ENCODE measurements around the gene FAM180B.

The FAM180B gene

DNA sequence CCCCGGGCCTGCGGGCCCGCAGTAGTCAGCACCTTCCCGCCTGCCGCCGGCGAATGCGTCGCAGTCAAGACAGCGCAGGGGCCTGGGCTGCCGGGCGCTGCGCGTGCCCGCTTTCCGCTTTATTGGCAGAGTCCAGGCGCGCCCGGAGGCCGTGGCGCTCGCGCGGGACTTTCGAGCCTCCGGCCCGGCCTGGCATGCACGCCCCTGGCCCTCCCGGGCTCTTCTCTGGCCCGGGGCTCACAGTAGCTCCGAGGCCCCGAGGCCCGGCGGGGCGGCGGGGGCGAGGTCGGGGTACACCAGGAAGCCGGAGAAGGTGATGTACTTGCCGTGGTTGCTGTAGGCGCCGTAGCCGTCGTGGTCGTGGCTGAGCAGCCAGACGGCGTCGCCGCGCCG, 3.1 kb downstream of the FAM180B start:
- Histone ChIP-seq H3K27ac (ENCODE audit: low read depth, low read length, poor library complexity, severe bottlenecking) (no peak overlapping the region), H3K27me3 (ENCODE audit: insufficient read depth, low read length) (peaks cover 4% of the 10 kb centered on the region; the same call in 1 of the 2 replicates), H3K9ac (ENCODE audit: low read length) (no peak overlapping the region), H4K20me1 (ENCODE audit: insufficient read depth, low read length) (no peaks in the 10 kb centered on the region), H3K4me3 (ENCODE audit: low read depth, low read length, poor library complexity, severe bottlenecking) (no peak overlapping the region), H3K9me3 (ENCODE audit: low read length) (no peaks in the 10 kb centered on the region), H3K4me1 (ENCODE audit: insufficient read depth, low read length, severe bottlenecking) (no peaks in the 10 kb centered on the region), H3K79me2 (ENCODE audit: insufficient read depth, low read length) (no peaks in the 10 kb centered on the region), H3F3A (ENCODE audit: insufficient read depth, low read length) (no peaks in the 10 kb centered on the region), H2AFZ (ENCODE audit: low read length) (no peak overlapping the region), H3K36me3 (ENCODE audit: insufficient read depth, low read length) (peaks cover 8% of the 10 kb centered on the region), H3K9me2 (ENCODE audit: low read depth, low read length) (no peaks in the 10 kb centered on the region), H3K4me2 (ENCODE audit: low read length) (no peak overlapping the region)
- TF ChIP-seq, protein P1, sequence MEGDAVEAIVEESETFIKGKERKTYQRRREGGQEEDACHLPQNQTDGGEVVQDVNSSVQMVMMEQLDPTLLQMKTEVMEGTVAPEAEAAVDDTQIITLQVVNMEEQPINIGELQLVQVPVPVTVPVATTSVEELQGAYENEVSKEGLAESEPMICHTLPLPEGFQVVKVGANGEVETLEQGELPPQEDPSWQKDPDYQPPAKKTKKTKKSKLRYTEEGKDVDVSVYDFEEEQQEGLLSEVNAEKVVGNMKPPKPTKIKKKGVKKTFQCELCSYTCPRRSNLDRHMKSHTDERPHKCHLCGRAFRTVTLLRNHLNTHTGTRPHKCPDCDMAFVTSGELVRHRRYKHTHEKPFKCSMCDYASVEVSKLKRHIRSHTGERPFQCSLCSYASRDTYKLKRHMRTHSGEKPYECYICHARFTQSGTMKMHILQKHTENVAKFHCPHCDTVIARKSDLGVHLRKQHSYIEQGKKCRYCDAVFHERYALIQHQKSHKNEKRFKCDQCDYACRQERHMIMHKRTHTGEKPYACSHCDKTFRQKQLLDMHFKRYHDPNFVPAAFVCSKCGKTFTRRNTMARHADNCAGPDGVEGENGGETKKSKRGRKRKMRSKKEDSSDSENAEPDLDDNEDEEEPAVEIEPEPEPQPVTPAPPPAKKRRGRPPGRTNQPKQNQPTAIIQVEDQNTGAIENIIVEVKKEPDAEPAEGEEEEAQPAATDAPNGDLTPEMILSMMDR (IDR thresholded peaks at IDR 0.05; ENCODE audit: low read length), result no peak
- no peak for TF ChIP-seq EZH2 (IDR thresholded peaks at IDR 0.05; ENCODE audit: borderline replicate concordance, low read length)

DNA sequence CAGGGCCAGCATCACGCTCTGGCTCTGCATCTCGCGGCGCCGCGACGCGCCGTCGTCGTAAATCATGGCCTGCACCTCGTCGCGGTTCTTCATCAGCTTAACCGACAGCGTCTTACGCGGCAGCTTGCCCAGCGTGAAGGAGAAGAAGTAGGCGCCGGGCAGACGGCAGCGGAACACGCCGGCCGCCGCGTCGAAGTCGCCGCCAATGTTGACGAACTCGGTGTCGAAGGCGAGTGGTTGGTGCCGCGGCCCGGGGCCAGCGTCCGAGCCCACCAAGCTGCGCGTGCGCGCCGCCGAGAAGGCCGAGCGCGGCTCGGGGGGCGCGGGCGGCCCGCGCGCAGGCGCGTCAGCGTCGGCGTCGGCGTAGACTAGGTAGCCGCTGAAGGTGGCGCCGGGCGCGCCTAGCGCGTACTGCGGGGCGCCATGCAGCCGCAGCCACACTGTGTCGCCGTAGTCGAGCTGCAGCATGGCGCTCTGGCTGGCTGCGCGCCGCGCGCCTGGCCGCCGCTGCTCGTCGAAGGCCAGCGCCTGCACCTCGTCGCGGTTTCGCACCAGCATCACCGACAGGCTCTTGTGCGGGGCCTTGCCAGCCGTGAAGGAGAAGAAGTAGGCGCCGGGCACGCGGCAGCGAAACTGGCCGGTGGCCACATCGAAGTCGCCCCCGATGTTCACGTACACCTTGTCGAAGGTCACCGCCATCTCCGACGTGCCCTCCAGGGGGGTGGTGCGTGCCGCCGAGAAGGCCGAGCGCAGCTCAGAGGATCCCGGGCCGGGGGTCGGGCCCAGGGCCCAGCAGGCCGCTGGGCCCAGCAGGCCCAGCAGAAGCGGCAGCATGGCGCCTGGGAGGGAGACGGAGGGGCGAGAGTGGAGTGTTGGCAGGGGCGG, 3.7 kb downstream of the FAM180B start:
- no peak overlapping the region for H3K27ac ChIP-seq (ENCODE audit: low read depth, low read length, poor library complexity, severe bottlenecking)
- no peaks in the 10 kb centered on the region for H4K20me1 ChIP-seq (ENCODE audit: insufficient read depth, low read length)
- no peak for TF ChIP-seq EZH2 (IDR thresholded peaks at IDR 0.05; ENCODE audit: borderline replicate concordance, low read length)
- TF ChIP-seq, protein P1 (IDR thresholded peaks at IDR 0.05; ENCODE audit: low read length), result no peak
- H3K4me3 ChIP-seq (ENCODE audit: low read depth, low read length, poor library complexity, severe bottlenecking), result no peak overlapping the region
- H2AFZ ChIP-seq (ENCODE audit: low read length), result no peak overlapping the region
- H3K27me3 ChIP-seq (ENCODE audit: insufficient read depth, low read length), result peaks cover 4% of the 10 kb centered on the region; the same call in 1 of the 2 replicates
- H3K4me2 ChIP-seq (ENCODE audit: low read length), result no peak overlapping the region
- H3K9me3 ChIP-seq (ENCODE audit: low read length), result no peaks in the 10 kb centered on the region
- no peak overlapping the region for H3K9ac ChIP-seq (ENCODE audit: low read length)
- no peaks in the 10 kb centered on the region for H3K79me2 ChIP-seq (ENCODE audit: insufficient read depth, low read length)
- peaks cover 2% of the 10 kb centered on the region; the same call in 1 of the 2 replicates for H3K36me3 ChIP-seq (ENCODE audit: insufficient read depth, low read length)
- no peaks in the 10 kb centered on the region for H3K9me2 ChIP-seq (ENCODE audit: low read depth, low read length)
- H3F3A ChIP-seq (ENCODE audit: insufficient read depth, low read length), result no peaks in the 10 kb centered on the region
- H3K4me1 ChIP-seq (ENCODE audit: insufficient read depth, low read length, severe bottlenecking), result no peaks in the 10 kb centered on the region

GRCh38 chr11:47591764-47592163, 5.3 kb downstream of the FAM180B start:
- Histone ChIP-seq H3K9me3 (ENCODE audit: low read length) (no peaks in the 10 kb centered on the region), H3K27me3 (ENCODE audit: insufficient read depth, low read length) (peaks cover 4% of the 10 kb centered on the region; the same call in 1 of the 2 replicates), H3K36me3 (ENCODE audit: insufficient read depth, low read length) (no peaks in the 10 kb centered on the region), H3K79me2 (ENCODE audit: insufficient read depth, low read length) (no peaks in the 10 kb centered on the region), H3K9me2 (ENCODE audit: low read depth, low read length) (no peaks in the 10 kb centered on the region), H3K4me3 (ENCODE audit: low read depth, low read length, poor library complexity, severe bottlenecking) (no peak overlapping the region), H3F3A (ENCODE audit: insufficient read depth, low read length) (no peaks in the 10 kb centered on the region), H3K4me2 (ENCODE audit: low read length) (no peak overlapping the region), H4K20me1 (ENCODE audit: insufficient read depth, low read length) (no peaks in the 10 kb centered on the region), H3K4me1 (ENCODE audit: insufficient read depth, low read length, severe bottlenecking) (no peaks in the 10 kb centered on the region), H3K27ac (ENCODE audit: low read depth, low read length, poor library complexity, severe bottlenecking) (no peak overlapping the region), H3K9ac (ENCODE audit: low read length) (no peak overlapping the region), H2AFZ (ENCODE audit: low read length) (no peak overlapping the region)
- TF ChIP-seq, protein P1 (IDR thresholded peaks at IDR 0.05; ENCODE audit: low read length), result no peak
- no peak for TF ChIP-seq EZH2 (IDR thresholded peaks at IDR 0.05; ENCODE audit: borderline replicate concordance, low read length)
